GM21447 (cell line): ENCODE data around the gene MEIOB.

Experiments used
- ATAC-seq: cut with Tn5 transposase; IDR thresholded peaks from one replicate; pipeline ENCODE4 v1.9.1; 2021; ENCODE audit not compliant: unreplicated experiment

MEIOB gene

DNA sequence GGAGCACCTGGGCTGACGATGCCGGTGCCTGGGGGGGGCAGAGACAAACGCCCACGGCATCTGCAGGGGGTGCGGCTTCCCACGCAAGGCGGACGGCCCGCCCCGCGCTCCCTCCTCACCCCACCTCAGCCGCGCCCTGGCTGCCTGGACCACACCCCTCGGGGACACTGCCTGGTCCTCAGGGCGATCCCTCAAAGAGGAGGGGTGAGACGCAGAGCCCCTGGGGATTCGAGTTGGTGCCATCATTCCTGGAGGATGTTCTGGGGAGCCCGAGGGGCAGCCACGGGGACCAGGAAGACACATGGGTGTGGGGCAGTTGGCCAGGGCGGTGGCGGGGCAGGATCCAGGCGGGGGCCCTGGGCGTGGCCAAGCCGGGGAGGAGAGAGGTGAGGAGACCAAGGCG lies 82.3 kb downstream of the MEIOB start:
- ATAC-seq, result no peak

GRCh38 chr16:1788708-1789100 lies 83.3 kb downstream of the MEIOB start:
- no peak for ATAC-seq

GRCh38 chr16:1788095-1788707 lies 83.8 kb downstream of the MEIOB start:
- no peak for ATAC-seq

- ATAC-seq, result no peak
Observed at GRCh38 chr16:1787322-1788094, 84.5 kb downstream of the MEIOB start.

GRCh38 chr16:1787056-1787321 lies 85.0 kb downstream of the MEIOB start:
- ATAC-seq, result no peak

DNA sequence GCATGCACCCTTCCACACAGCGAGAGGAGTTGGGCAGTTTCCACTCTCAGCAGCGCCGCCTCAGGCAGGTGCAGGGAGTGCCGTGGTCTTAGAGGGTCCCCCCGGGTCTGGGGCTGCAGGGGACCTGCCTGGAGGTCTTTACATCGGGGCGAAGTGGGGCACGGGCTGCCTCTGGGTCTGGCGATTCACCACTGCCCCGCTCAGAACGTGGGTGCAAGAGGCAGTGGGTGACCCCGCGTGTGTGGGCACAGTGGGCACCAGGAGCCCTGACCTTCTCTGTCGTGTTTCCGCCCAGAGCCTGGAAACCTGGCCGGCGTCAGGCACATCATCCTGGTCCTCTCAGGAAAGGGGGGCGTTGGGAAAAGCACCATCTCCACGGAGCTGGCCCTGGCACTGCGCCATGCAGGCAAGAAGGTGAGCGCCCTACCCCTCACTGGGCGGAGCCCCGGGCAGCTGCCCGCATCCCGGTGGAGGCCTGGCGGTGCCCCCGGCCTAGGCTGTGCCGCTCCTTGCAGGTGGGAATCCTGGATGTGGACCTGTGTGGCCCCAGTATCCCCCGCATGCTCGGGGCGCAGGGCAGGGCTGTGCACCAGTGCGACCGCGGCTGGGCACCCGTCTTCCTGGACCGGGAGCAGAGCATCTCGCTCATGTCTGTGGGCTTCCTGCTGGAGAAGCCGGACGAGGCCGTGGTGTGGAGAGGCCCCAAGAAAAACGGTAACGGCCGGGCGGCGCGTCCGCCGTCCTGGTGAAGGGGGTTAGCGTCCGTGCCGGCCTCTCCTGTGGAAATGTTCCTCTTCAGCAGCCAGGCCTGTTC lies 85.5 kb downstream of the MEIOB start:
- ATAC-seq, result no peak

DNA sequence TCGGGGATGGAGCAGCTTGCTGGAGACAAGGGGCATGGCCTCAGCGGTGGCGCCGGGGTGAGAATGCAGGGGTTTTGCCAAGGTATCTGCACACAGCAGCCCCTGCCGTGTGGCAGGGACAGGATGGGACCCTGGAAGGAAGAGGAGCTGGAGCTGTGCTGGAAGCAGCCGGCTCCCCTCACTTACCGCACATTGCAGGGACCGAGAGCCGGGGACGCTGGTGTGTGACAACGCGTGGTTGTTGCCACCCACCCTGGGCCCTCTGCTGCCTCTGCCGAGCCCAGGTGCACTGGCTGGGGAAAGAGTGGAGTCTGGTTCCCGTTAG lies 86.2 kb downstream of the MEIOB start:
- ATAC-seq, result no peak

GRCh38 chr16:1784977-1785845 lies 86.8 kb downstream of the MEIOB start:
- ATAC-seq, result no peak
